IMR-90 (cell line): ENCODE data around the gene MAPRE3.

ENCODE experiments used
- CTCF ChIP-seq: conservative IDR thresholded peaks from 2 replicates; pipeline ENCODE4 v1.5.1; 2012; ENCODE audit warnings: mild to moderate bottlenecking, low read depth, low read length, improper control_type of control experiment
- FOS ChIP-seq: fragments of 150-350 bp; IDR thresholded peaks from 2 replicates; pipeline ENCODE4 v1.6.1; 2016; ENCODE audit warnings: low read depth, low read length
- MAFK ChIP-seq: IDR thresholded peaks from 2 replicates; pipeline ENCODE4 v1.6.1; 2012; ENCODE audit warnings: low read depth, low read length, improper control_type of control experiment
- POLR2A ChIP-seq: IDR thresholded peaks from 2 replicates; pipeline ENCODE4 v1.6.1; 2012; ENCODE audit warnings: mild to moderate bottlenecking, low read depth, low read length
- RAD21 ChIP-seq: IDR thresholded peaks from 2 replicates; pipeline ENCODE4 v1.6.1; 2012; ENCODE audit warnings: low read length, improper control_type of control experiment
- RFX5 ChIP-seq: IDR thresholded peaks from 2 replicates; pipeline ENCODE4 v1.8.0; 2012; ENCODE audit warnings: low read depth, mild to moderate bottlenecking, low read length, moderate library complexity

- TF ChIP-seq CTCF (no peak), RAD21 (no peak), FOS (no peak), RFX5 (no peak), POLR2A (no peak), MAFK (no peak)
Measured at GRCh38 chr2:26971911-26972786, 1.7 kb downstream of the MAPRE3 start.
